GM10847 (cell line): Measurements from ENCODE around the gene ST6GALNAC1.
A peak's percentile ranks its signal among the peaks of the same experiment; 100 is the strongest.

Experiments used
- POLR2A ChIP-seq: IDR thresholded peaks from 2 replicates; pipeline ENCODE4 v1.6.1; 2011; ENCODE audit not compliant: insufficient read length; ENCODE audit errors: extremely low read depth

The ST6GALNAC1 gene

DNA sequence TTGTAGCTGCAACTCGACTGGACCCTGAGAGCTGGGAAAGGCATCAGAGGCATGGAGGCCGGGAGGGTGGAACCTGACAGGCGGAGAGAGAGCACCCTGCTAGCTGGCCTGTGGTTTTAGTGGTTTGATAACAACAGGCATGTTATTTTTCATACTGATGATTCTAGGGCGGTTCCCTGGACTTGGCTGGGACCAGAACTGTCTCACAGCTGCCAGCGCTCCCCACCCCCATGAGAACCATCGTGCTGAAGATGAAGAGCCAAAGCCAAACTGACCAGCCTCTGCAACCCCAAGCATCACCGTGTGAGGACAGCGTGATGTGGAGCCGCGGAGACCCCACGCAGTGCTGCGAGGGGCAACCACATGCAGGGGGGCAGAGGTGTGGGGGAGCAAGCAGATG, 38.7 kb upstream of the ST6GALNAC1 start:
- TF ChIP-seq POLR2A: no peak

DNA sequence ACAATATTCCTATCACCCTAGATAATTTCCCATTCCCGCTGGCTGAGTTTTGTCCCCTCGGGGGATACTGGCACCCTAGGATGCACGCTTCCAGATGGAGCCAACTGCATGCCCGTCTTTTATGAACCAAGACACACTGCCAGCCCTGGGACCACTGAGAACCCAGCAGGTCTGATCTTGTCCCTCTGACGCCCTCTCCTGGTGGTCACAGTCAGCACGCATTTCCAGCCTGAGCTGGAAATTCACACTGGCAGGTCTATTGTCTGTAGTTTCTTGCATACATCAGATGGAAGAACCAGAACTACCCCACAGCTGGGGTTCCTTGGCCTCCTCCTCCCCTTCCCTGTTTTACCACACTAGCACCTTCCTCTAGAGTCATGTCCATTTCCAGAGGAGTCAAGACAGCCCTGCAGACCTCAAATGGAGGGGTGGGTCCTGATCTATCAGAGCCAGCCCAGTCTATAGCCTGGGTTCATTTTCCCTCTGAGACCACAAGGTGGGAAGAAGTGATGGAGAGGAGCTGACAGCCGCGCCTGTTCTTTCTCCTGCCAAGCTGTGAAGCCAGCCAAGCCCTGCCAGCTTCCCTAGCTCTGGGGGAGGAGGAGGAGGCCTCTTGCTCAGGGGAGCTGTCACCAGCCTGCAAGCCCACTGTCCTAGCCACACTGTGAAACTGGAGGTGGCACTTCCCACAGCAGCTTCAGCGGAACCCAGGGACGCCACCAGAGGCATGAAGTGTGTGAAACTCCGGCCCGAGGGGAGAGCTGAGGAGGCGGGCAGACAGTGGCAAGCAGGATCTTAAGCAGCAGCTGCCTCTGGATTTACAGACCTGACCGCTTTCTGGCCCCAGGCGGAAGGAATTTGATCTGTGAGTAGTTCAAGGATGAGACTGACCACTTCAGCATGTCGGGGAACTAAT, 37.9 kb upstream of the ST6GALNAC1 start:
- no peak for TF ChIP-seq POLR2A

DNA sequence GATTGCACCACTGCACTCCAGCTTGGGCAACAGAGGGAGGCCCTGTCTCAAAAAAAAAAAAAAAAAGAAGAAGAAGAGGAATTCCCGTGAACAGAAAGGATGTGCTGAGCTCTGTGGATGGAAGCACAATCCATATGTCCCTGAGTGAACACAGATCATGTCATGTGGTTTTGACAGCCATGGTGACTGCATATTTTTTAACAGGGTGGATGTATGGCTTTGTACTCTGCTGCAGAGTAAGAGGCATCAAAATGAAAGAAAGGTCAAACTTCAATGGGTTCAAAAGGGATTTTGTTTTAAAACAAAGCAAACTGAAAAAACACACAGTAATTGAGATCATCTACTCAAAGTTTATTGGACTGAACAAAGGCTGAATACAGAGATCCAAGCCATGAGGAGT, 35.7 kb upstream of the ST6GALNAC1 start:
- TF ChIP-seq POLR2A: no peak

DNA sequence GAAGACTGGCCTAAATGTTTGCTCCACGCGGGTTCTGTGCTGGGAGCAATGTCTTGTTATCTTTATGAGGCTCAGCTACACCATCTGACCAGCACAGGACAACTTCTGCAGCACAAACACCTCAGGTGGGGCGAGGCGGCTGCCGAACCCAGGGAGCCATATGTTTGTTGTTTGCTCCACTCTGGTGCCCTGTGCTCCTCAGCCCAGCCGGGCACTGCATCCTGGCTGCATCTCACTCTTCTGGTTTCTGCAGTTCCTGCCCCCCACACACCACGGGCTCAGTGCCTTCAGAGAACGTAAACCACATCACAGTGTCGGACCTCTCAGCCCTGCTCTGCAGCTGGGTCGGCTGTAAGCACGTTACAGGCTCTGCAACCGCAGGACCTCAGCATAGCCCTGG, 34.8 kb upstream of the ST6GALNAC1 start:
- no peak for TF ChIP-seq POLR2A

DNA sequence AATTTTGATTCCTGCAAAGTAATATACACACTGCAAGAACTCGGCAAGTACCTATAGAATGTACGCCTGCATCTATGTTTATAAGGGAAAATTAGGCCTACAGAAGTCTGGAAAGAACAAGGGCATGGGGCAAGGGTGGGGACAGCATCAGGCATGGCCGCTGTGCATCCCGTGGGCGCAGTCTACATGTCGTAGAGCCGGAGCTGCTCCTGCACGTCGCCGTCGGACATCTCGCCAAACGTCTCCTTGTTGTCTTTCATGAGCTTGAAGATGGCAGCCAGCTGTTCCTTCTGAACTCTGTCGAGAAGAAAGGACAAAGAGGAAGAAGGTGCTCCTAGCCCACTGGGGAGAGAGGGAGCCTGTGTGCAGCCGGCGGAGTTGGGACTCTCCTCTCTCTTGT, 33.8 kb upstream of the ST6GALNAC1 start:
- TF ChIP-seq POLR2A: no peak

DNA sequence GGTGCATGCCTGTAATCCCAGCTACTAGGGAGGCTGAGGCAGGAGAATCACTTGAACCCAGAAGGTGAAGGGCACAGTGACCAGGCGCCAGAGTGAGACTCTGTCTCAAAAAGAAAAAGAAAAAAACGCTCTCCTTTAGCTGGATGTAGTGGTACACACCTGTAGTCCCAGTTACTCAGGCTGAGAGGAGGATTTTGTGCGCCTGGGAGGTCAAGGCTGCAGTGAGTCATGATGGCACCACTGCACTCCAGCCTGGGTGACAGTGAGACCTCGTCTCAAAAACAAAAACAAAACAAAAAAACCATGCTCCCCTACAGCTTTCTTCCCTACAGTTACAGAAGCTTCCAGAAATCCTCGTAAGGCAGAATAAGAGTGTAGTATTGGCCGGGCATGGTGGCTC, 33.1 kb upstream of the ST6GALNAC1 start:
- TF ChIP-seq POLR2A: no peak

DNA sequence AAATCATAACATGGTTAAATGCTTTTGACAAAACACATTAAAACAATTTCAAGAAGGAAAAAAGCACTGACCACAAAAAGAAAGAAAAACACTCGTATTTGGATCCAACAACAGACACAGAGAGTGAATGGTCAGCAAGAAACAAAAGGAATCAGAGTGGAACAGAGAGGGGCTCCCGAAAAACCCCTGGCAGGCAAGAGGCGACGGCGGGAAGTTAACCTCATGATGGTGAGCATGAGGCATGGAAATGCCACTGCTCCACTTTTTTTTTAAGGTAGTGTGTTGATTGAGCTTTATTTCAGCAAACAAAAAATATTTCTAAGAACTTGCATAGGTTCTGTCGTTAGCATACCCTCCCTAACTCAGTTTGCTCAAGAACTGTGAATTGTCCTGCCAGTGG, 32.1 kb upstream of the ST6GALNAC1 start:
- no peak for TF ChIP-seq POLR2A

DNA sequence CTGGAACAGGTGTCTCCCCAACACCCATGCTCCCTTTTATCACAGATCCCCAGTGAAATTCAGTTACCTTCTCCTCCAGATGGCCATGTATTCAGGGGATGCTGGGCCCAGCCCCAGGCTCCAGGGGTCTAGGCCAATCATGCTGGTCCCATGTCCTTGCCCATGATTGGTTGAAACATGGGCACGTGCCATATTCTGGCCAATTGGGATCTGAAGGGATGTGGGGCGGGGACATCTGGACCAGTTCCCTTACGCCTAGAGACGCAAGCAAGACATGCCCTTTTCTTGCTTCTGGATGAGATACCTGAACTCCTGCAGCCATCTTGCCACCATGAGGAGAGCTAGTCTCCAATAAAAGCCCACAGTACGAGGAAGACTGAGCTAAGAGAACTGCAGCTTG, 31.0 kb upstream of the ST6GALNAC1 start:
- TF ChIP-seq POLR2A: no peak

DNA sequence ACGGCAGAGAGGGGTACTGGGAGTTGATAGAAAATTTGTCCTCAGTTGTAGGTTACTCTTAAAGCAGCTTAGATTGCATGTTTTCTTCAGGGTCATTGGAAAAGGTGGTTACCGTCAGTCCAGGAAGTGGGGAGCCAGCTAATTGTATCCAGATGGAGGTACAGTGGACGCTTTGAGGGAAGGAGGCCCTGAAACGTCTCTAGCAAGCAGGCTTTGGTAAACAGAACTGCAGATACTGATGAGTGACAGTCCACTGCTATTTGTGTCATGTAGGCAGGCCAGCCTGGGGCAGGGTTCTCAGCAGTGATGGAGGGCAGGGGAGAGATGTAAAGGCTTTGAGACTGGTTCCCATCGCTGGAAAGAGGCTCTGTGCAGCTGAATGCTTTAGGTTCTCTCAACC, 30.2 kb upstream of the ST6GALNAC1 start:
- no peak for TF ChIP-seq POLR2A

DNA sequence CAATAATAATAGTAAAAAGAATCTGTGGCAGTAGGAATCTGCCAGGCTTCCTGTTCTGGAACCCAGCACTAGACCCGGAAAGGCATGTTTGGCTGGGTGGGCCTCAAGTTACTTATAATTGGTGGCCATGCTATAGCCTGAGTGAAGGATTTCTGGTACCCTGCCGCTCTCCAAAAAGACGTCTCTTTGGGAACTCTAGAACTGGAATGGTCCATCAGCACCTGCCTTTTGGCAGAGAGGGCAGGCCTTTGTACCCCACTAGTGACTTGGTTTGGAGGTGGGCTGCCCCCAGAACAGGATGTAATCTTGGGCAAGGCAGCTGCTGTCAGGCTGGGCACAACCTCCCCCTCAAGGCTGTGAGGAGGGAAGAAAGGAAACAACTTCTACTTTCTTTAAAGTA, 29.3 kb upstream of the ST6GALNAC1 start:
- TF ChIP-seq POLR2A: no peak

DNA sequence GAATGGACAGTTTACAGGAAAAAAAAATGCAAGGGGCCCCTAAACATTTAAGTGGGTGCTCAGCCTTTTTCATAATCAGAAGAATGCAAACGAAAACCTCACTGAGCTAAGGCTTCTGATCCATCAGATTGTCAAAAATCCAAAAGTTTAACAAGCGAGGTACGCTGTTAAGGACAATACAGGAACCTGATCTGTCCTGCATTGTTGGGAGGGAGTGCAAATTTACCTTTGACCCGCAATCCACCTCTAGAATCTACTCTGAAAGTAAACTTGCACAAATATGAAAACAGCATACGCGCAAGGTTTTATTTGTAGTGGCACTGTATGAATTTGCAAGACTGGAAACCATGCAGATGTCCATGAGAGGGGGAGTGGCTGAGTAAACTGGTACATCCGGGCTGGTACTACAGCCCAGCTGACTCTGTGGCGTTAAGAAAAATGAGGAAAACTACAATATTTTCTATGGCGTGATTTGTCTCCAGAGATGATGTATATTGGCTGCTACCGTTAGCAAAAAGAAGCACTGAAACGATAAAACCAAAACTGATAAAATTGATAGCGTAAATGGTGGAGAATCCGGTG, 28.8 kb upstream of the ST6GALNAC1 start:
- no peak for TF ChIP-seq POLR2A

DNA sequence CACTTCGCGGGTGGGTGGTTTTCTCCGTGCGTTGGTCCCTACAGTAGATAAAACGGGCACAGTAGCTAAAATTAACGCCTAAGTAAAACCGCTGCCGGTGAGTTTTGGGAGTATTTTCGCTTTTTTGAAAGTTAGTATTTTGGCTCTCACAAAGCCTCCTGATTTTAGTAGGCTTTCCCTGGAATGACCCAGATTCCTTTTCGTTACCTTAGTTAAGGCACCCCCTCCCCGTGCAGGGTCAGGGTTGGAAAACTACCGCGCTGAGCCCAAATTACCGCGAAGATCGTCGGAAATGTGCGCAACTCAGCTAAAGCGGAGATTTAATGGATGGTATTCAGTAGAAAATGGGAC, 28.3 kb upstream of the ST6GALNAC1 start:
- no peak for TF ChIP-seq POLR2A

DNA sequence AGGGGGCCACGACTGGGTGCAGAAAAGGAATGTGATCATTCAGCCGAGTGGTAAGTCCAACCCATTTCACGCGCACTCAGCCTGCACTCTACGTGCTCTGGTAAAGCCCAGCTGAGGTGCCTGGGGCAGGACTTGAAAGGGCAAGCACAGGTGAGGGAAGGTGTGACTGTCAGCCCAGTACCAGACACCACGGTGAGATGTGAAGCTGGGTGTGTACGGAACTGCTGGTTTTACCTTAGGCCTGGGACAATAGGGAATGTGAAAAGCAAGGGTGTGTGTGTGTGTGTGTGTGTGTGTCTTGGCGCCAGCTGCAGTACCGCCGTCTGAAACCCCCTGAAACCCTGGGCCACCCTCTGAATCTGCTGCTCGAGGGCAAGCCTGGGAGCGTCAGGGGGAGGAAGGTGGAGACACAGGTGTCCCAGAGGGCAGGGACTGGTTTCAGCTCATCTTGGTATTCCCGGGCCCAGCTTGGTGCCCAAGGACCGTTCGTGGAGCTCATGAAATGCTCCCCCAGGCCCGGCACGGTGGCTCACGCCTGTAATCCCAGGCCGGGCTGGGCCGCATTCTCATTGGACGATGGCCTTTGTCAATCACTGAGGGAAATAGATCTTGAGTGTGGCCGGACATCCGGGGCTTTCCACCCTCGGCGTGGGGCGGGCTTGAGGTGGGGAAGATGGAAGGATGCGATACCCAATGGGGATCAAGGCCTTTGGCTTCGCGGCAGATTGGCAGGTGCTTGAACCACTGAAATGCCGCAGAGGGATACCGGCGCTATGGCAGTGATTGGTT, 27.8 kb upstream of the ST6GALNAC1 start:
- TF ChIP-seq POLR2A: peak; percentile 46

DNA sequence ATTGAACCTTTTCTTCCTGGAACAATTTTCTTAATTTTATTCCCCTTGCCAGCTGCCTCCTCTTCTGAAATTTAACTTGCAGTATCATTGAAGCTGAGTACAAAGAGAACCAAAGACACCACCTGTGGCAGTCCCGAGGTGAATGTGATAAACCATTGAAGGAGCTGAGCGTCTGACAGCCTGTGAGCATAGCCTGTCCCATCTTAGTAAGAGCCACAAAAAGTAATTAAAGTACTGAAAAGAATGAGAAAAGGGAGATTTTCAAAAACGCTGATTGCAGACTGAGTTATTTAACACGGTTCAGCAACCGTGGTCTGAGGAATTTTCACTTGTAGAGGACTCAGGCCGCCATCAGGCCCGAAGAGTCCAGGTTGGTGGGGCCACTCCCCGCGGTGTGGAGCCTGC, 27.2 kb upstream of the ST6GALNAC1 start:
- TF ChIP-seq POLR2A: no peak

DNA sequence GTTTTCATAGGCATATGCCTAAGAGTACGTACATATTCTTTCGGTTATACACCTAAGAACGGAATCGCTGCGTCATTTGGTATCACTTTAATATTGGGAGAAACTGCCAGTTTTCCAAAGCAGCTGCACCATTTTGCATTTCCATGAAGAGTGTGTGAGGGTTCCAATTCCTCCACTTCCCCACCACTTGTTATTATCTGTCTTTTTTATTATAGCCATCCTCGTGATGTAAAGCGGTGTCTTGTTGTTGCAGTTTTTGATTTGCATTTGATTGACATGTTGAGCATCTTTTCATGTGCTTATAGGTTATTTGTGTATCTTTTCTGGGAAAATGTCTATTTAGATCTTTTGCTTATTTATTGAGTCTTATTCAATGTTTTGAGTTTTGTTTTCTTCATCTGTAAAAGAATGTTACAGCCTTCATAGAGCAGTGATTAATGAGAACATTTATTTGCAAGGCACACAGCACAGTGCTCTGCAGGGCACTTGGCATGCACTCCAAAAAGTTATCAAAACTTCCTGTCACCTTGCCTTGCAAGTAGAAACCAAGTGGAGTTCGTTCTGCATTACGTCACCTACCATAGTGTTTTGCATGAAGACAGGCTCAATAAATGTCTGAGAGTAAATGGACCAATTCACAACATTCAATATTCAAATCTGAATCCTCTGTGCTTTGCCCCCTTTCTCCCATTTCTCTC, 26.6 kb upstream of the ST6GALNAC1 start:
- TF ChIP-seq POLR2A: no peak
